ENCODE measurements around the gene TESPA1. TPM values are rescaled to one million over a fixed set of nuclear protein-coding genes. Genes with fewer than 3 reads are reported as not detected.

Gene TESPA1
- total RNA-seq, 1 experiment from 2014 or later: 0.39 TPM

GRCh38 chr12:54941659-54942058 is 42.9 kb downstream of the TESPA1 start:
- ATAC-seq (no peak; the same call in 1 of the 2 replicates), DNase-seq (ENCODE audit: low spot score) (no peak)
- no peak overlapping the region for H3K27ac Mint-ChIP-seq
- no peak overlapping the region for H3K4me3 Mint-ChIP-seq
- H3K9me3 Mint-ChIP-seq: no peaks in the 10 kb centered on the region
- no peaks in the 10 kb centered on the region for H3K36me3 Mint-ChIP-seq
- POLR2A ChIA-PET: no interaction called here
- H3K4me1 Mint-ChIP-seq: peaks cover 16% of the 10 kb centered on the region
- TF ChIP-seq SMAD3 (CRISPR knock-in tag; IDR thresholded peaks at IDR 0.05; ENCODE audit: borderline replicate concordance) (no peak), TP53 (CRISPR knock-in tag; IDR thresholded peaks at IDR 0.05) (no peak), USF1 (CRISPR knock-in tag; IDR thresholded peaks at IDR 0.05) (no peak), FOXP1 (CRISPR knock-in tag; IDR thresholded peaks at IDR 0.05; ENCODE audit: borderline replicate concordance) (no peak), E2F5 (CRISPR knock-in tag; IDR thresholded peaks at IDR 0.05) (no peak), ZNF263 (CRISPR knock-in tag; IDR thresholded peaks at IDR 0.05; ENCODE audit: low read depth) (no peak), ERG (CRISPR knock-in tag; IDR thresholded peaks at IDR 0.05) (no peak), NR2C2 (CRISPR knock-in tag; IDR thresholded peaks at IDR 0.05) (no peak), CBFB (CRISPR knock-in tag; IDR thresholded peaks at IDR 0.05; ENCODE audit: low read depth) (no peak), ZNF219 (CRISPR knock-in tag; IDR thresholded peaks at IDR 0.05; ENCODE audit: borderline replicate concordance) (no peak), ZNF317 (CRISPR knock-in tag; IDR thresholded peaks at IDR 0.05; ENCODE audit: borderline replicate concordance, low read depth) (no peak), ZSCAN18 (CRISPR knock-in tag; IDR thresholded peaks at IDR 0.05) (no peak), E2F1 (CRISPR knock-in tag; IDR thresholded peaks at IDR 0.05) (no peak), NFATC4 (CRISPR knock-in tag; IDR thresholded peaks at IDR 0.05) (no peak), HMGA2 (CRISPR knock-in tag; IDR thresholded peaks at IDR 0.05) (no peak), ATF2 (CRISPR knock-in tag; IDR thresholded peaks at IDR 0.05; ENCODE audit: borderline replicate concordance, low read depth) (no peak), ELF4 (CRISPR knock-in tag; IDR thresholded peaks at IDR 0.05; ENCODE audit: low read depth) (no peak), CDX4 (CRISPR knock-in tag; IDR thresholded peaks at IDR 0.05; ENCODE audit: borderline replicate concordance) (no peak), CREB1 (CRISPR knock-in tag; IDR thresholded peaks at IDR 0.05) (no peak), ZNF138 (CRISPR knock-in tag; conservative IDR thresholded peaks at IDR 0.05) (no peak)
- CTCF ChIA-PET: no interaction called here
- peaks cover 7% of the 10 kb centered on the region; the same call in 1 of the 2 replicates for H3K27me3 Mint-ChIP-seq (ENCODE audit: low read depth)
